GM18907 (cell line): ENCODE data around the gene ANTXR2.
A peak's percentile ranks its signal among the peaks of the same experiment; 100 is the strongest.

Source experiments
- ATAC-seq: cut with Tn5 transposase; IDR thresholded peaks from one replicate; pipeline ENCODE4 v1.9.1; 2021; ENCODE audit warnings: mild to moderate bottlenecking, moderate library complexity; ENCODE audit not compliant: unreplicated experiment

The ANTXR2 gene

DNA sequence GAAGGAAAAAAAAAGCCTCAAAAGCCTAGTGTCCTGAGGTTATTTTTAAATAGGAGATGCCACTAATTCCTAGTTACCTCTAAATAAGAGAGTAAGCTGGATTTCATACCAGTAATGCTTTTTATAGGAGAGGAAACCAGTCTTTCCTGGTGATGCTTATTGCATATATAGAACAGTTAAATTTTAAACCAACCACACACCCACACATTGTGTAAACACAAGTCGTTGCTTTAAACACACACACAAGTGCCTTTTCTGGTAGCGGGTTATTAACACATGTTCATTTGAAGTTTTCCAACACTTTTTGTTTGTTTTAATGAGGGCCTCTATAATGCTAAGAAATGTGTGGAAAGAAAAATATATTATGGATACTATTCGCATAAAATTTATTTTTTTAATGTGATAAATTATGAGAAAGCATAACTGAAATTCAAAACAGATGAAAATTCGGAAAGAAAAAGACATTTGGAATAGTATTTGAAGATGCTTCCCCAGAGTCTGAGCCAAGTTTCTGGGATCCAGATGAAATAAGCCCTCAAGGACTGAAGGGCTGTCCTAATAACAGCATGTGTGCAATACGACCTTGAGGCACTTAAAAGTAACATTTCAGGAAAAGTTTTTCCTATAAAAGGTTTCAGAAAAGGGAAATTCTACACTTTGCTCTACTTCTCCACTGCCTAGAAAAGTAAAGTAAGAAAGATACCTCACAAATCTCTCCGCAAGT, 2.0 kb downstream of the ANTXR2 start:
- ATAC-seq = no peak

DNA sequence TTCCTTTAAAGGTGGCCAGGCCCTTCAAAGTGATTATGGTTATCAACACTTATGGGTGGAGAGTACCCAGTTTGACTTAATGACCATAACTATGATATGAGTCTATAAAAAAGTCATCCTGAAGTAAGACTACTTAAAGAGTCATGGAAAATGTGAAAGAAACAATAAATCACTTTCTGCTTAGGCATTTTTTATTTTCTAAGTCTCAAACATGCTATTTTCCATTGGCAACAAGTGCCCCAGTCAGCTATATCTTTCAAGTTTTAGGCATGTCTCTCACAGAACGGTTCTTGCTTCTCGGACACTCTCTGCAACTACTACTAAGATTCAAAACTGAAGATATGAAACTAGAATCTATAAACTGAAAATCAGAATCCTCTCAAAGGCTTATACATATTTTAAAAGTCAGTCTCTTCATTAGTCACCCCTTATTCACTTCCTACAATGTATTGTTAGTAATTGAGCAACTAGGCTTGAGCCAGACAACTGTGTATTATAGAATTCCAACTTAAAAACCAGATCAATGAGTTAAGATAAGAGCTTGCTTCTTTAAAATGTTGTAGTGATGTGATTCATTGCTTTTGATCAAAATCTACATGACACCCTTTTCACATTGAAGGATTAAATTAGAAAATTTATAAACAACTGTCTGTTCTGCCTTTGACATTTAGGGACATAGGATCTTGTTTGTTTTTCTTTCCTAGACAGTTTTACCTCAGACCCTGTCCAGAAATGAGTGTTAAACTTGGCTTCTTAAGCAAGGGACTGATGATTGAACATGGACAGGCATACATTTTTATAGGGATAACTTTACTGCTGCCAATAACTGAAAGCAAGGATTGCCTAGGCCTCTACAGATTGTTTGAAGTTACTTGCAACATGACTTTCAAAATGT, 2.9 kb downstream of the ANTXR2 start:
- peak; percentile 14 for ATAC-seq

DNA sequence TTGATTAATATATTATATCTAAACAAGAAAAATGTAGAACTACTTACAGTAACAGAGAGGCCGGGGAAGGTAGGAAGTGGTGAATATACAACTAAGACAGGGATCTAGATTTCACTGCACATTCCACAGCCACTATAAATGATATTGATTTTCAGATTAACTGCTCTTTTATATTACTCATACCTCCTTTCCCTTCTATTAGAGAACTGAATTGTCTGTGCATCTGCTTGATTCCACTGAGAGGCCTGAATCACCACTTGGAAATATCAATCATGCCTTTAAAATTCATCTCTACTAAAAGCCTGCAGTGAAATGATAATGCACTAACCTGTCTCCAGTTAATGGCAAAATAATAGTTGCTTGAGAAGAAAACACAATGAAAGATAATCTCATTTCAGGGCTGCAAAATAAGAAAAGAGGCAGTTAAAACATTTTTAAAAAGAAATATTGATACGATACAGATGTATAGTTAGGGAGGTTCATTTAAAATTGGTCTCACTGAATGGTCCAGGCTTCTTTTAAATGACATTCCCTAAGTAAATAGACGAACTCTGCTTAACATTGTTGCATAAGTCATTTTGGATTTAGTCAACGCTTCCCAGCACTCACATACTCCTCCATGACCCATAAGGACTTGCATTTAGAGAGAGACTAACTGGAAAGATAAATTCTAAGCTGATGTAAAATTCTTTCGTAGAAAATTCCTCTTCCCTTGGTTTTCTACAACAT, 3.8 kb downstream of the ANTXR2 start:
- no peak for ATAC-seq

DNA sequence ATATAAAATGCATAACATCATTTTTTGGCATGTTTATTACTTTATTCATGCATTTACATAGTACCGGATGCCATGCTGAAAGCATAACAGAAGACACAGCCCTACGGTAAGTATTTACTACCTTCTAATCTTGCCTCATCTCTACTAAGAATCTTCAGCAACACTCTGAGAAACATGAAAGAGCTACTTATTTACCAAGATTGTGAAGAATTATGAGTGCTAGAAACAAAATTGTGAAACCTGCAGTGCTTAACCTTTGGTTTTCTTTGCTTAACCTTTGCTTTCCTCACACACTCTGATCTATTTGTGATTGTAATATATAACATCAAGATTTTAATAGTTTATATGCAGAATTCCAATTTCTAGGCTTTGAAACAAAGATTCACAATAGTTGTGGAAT, 7.4 kb downstream of the ANTXR2 start:
- ATAC-seq = no peak

DNA sequence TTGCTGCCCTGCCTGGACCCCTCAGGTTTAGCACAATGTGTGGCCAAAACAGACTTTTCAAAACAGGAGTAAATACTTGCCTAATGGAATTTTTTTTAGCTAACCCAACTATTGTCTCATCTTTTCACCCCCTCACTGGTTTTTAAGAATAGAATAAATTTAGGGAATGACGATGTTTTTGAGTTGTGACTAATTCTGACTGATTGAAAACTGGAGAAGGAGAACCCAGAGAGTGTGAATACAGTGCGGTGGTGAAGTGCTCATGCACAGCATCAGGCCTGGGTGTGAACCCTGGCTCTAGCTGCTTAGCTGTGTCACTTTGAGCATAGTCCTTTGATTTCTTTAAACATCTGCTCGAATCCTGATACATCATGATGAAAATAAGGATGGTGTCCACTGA, 10.5 kb downstream of the ANTXR2 start:
- ATAC-seq = no peak

DNA sequence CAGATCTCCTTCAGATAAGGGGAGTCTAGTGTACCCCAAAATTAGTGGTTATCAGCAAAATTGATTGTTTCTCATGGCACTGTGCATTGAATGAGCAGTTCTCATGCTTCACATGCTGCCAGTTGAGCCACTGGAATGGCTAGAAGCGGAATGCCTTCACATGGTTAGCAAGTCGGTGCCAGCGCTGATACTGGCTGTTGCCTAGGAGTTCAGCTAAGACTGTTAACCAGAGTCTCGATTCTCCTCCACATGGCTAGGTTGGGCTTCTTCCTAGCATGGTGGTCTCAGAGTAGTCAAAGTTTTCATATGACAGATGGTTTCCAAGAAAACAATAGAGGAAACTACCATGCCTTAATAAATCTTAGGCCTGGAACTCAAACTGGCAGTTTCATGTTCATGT, 12.2 kb downstream of the ANTXR2 start:
- ATAC-seq = no peak

DNA sequence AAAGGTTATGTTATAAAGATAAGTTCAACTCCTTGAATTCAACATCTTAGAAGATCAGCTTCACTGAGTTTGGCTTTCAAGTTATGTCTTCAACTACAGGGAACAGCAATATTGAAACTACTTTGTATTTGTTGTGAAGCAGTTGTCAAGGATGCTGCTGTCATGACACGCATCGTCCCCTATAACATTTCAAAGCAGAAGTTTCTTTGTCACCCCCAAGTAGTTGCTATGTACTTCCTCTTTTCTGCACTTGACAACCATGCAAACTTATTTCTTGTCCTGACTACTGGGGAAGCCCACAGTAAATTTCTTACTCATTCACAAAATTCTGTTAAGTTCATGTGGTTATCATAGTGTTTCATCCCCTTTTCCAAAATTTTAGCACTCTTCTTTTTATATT, 14.3 kb downstream of the ANTXR2 start:
- ATAC-seq = peak; percentile 99

DNA sequence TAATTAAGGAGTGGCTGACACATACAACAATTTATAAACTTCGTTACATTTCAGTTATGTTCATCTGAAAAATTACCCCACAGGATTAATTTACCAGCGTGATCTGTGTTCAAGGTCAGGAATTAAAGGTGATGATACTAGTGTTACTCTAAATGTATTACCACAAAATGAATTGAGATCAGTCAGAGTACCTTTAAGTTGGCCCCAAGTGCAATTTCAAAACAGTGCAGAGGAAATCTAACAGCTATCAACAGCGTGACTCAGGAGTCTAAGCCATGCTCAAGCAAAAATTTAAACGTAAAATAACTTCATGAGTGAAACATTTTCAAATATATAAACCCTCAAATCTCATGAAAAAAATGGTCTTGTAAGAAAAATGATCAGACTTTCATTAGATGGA, 18.7 kb downstream of the ANTXR2 start:
- no peak for ATAC-seq

DNA sequence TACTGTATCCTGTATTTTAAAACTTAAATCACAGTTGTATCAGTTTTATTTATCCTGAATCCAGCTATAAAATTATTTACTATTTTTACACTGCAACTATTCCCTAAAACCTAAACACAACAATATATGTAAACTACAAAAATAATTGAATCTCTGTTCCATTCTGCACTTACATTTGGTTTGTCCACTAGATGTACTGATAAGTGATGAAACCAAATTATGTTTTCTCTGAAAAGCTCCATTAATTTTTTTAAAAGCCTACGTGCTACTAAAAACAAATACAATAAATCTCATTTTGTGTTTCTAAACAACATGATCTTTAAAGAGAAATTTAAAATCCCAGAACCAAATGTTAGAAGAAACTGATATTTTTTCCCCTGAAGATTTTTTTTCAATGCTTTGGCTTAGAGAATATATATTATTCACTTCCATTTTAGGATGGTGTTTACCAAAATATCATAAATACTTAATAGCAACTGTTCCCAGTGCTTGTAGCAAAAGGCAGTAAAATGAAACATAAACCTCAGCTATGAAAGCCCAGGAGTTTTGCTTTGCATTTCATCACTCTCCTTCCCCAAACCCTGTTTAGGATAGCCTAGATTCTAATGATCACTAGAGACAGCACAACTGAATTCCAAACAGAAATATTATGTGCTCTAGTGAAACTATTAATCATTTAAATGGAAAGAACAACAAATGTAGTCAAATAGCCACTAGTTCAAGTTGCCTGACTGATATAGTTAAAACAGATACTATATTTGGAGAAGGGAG, 19.7 kb downstream of the ANTXR2 start:
- ATAC-seq = no peak

DNA sequence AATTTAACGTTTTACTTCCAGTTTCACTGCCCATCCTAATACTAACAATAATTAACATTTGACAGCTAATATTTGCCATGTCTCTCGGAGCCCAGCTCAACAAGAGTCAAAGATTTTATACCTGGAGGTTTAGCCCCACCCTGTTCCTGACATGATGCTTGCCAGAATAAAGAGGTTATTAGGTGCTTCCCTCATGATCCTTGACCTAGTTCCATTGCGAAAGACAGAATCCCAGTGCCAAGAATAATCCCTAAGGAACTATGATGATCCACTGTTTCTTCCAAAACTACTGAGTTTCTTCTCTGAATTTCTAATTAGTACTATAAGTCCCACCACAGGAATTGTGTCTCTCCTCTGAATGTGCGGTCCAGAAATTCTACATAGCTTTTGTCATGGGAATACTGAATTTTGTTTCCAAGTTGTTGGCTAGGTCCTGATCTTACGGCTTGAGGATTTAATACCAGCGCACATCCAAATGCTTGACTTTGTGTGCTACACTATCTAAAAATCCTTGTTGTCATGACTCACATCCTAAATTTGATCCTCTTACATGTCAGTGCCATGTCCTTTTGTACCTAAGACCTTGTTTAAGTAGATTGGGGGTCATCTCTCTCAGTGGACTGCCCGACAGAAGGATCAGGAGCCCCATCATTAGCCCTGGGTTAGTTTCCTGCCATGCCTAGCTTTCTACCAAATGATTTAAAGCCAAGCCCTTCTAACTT, 23.1 kb downstream of the ANTXR2 start:
- ATAC-seq = no peak

DNA sequence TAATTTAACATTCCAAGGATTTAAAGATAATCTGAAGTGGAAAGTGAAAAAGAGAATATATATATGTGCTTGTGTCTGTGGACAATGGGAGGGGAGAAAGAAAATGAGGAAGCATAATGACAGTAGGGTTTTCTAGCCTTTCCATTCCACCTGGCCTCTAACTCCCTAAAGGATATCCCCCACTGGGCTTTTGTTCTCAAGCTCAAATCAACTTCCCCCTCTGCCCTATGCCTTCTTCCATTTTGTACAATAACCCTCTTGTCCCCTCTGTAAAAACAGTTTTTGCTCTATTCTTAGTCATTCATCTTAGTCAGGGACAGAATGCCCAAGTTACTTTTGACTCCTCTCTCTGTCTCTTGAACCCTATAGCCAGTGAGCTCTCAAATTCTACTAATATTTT, 23.6 kb downstream of the ANTXR2 start:
- ATAC-seq = no peak

DNA sequence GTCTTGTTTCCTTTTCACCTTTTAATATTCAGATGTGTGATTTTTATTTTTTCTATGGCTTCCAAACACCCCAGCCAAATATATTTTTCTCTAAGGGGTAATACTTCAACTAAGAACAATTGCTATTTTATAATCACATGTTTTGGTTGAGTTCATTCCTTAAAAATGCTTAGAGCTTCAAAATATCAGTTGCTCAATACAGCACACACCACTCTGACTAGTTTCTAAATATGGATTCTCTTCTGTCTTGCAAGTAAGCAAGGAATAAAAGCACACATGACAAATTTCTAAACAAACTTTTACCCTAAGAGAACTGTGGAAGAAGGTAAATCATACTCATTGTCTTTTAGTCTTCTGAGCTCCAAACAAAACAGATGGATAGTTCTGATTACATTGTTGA, 27.2 kb downstream of the ANTXR2 start:
- ATAC-seq = no peak

DNA sequence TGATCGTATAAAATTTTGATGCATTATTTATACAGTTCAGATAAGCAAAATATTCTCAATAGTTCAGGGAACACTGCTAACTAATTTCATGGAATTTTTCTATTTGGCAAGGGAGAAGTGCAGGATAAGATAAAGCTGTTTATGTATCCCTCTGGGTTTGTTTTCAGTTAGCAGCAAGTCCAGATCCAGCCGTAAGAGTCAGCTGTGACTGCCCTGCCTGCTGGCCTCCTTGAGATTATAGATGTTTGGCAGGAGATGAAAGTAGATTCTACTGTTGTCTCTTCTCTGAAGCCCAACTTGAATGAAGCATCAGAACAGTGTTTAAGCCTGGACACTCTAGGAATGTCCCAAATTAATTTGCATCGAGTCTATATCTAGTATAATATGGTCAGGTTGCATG, 29.5 kb downstream of the ANTXR2 start:
- no peak for ATAC-seq

DNA sequence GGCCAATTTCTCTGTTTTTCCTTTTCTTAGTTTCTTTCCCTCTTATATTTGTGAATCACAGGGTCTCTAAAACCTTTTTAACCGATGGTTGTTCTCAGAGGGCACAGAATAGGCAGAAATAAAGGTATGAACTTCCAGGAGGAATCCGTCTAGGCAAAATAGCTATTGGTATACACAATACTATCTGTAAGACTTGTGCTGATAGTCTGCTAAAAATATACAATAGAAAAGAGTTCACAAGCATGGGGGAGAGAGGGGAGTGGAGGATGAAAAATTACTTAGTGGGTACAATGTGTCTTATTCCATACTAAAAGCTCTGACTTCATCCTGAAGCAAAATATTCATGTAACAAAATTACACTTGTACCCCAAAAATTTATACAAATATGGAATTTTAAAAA, 30.2 kb downstream of the ANTXR2 start:
- ATAC-seq = no peak

DNA sequence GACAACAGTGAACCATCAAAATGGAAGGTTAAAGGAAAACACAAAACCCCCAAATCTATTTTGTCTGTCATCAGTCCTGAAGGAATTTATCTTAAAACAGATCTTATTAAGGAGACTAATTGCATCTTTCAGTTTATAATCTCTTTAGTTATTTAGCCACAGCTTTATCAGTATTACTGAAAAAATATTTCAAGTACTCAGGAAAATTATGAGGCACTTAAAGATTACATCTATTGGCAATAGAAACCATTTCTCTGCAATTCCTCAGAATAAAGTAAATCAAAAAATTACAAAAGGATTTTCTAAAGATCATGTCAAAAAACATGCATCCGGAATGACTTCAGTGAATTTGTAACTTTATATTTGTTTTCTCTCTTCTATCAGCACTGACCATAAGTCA, 35.2 kb downstream of the ANTXR2 start:
- no peak for ATAC-seq

DNA sequence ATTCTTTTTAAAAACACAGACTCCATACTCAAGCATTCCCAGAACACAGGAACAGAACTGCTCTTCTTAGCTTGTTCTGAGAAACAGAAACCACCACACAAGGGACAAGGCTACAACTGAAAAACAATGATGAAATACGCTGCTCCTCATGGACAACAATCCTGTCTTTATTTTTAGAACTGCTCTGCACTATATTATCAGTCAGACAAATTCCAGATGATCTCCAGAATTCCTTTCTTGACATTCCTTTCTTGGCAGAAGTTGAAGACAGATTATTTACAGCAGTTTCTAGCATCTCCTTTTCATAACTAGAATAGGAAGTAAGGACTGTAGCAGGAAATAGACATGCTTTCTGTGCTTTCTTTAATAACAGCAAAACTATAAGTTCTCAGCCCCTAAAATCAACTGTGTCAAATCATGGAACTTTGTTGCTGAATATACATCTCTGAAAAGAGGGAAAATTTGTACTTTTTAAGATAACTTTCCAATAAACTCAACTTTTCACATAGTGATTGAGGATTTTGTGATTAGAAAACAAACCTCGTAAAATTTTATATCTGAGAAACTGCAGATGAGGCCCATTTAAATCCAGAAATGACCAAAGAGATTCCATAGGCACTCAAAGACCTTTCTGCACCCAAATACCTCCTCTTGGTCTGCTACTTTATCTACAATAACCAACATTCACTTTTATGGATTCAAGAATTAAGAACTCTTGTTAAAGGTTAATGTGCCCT, 35.9 kb downstream of the ANTXR2 start:
- no peak for ATAC-seq

DNA sequence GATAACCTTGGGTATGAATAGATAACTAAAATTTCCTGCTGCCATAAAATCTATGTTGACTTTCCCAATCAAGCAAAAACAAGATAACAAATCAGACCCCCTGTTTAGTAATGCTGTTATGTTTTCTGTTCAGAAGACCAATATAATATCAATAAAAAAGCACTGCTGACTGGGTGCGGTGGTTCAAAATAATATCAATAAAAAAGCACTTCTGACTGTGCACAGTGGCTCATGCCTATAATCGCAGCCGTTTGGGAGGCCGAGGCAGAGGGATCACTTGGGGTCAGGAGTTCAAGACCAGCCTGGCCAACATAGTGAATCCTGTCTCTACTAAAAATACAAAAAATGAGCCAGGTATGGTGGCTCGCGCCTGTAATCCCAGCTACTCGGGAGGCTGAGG, 36.7 kb downstream of the ANTXR2 start:
- no peak for ATAC-seq

DNA sequence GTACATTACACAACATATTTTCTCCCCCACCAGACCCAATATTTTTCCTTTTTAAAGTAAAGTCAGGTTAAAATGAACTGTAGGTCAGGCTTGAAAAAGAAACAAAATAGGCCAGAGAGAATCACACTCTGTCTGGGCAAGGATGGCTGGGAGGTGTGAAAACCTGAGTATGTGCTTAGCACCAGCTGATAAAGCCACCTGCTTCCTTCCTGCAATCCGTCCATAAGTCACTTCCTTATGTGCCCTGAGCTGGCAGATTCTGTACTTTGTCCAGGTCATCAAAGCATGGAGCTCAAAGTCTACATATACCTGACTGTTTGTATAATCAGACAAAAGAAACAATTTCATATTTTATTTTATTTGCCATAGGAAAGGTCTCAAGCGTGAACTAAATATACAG, 37.7 kb downstream of the ANTXR2 start:
- ATAC-seq = no peak

DNA sequence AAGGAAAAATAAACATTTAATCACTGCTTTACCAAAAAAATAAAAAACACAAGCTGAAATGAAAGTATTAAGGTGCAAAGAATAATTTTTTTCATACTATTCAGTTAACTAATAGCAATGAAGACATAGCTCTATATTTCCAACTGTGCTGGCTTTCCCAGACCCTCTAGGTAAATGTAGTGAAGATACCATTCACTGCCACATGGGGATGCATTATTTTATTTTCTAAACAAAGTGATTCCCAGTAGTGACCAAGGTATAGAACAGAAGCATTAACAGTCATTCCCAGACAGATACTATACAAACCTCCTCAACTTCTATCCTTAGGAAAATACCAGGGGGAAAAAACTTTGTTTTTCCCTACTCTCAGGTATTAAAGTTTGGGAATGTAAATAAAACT, 39.4 kb downstream of the ANTXR2 start:
- ATAC-seq = peak; percentile 41

DNA sequence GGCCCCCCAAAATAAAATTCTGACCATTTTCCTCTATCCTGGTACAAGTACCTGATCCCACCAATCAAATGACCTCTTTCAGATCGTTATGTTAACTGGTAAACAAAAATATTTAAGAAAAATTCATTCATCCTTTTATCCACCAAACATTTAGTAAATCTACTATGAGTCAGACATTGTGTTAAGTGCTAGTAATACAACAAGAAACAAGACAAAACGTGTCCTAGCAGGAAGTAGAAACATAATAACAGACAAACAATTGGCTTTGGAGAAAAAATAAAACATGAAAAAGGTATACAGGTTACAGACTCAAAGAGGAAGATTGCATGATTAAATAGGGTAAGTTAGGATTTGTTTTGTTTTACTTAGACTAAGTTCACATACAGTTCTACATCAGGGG, 43.7 kb downstream of the ANTXR2 start:
- ATAC-seq = no peak
